Prostate gland (tissue), 2 donors: Measurements from ENCODE around the gene ENOX1.

ENCODE experiments used
- CTCF ChIP-seq, 4 experiments: fragments of 200-600 bp in 2 of 4; fragments of 450-650 bp in 2 of 4; sonication (generic) in 2 of 4; IDR thresholded peaks; 1 replicate in 3 of 4; 2 replicates in 1 of 4; pipeline ENCODE4 v1.5.1; 2016 to 2019; ENCODE audit warnings: antibody characterized with exemption in 4 of 4, mild to moderate bottlenecking in 2 of 4, moderate library complexity in 2 of 4
- POLR2A ChIP-seq: fragments of 450-650 bp; IDR thresholded peaks from one replicate; pipeline ENCODE4 v1.6.1; 2016; ENCODE audit warnings: antibody characterized with exemption, mild to moderate bottlenecking

GRCh38 chr13:43464578-43465264, 322.1 kb downstream of the ENOX1 start:
- TF ChIP-seq CTCF (IDR thresholded peaks at IDR 0.05) (no peak), POLR2A (no peak)
